Measurements from ENCODE around the gene INO80C.
A peak's percentile ranks its signal among the peaks of the same experiment; 100 is the strongest.
"Not testable (repeated sequence)": the region's sequence is repeated elsewhere in the genome, so short reads cannot be mapped to it uniquely, and the experiment has no call there.

The INO80C gene

GRCh38 chr18:35489281-35489680 lies 8.5 kb downstream of the INO80C start:
- not testable (repeated sequence) for DNase-seq (ENCODE audit: low spot score)

- not testable (repeated sequence) for DNase-seq (ENCODE audit: low spot score)
Measured at GRCh38 chr18:35488396-35488795, 9.4 kb downstream of the INO80C start.

GRCh38 chr18:35487525-35487924 lies 10.2 kb downstream of the INO80C start:
- not testable (repeated sequence) for DNase-seq (ENCODE audit: low spot score)

- DNase-seq (ENCODE audit: low spot score): no peak
Measured at GRCh38 chr18:35485852-35486251, 11.9 kb downstream of the INO80C start.

- no peak for DNase-seq (ENCODE audit: low spot score)
Measured at GRCh38 chr18:35484034-35484433, 13.7 kb downstream of the INO80C start.

GRCh38 chr18:35481960-35482366 lies 15.8 kb downstream of the INO80C start:
- DNase-seq (ENCODE audit: low spot score): no peak

- DNase-seq (ENCODE audit: low spot score): no peak
Measured at GRCh38 chr18:35479911-35480586, 17.7 kb downstream of the INO80C start.

- DNase-seq (ENCODE audit: low spot score): no peak
Measured at GRCh38 chr18:35478520-35479435, 19.0 kb downstream of the INO80C start.

GRCh38 chr18:35477974-35478373 lies 19.8 kb downstream of the INO80C start:
- no peak for DNase-seq (ENCODE audit: low spot score)

- DNase-seq (ENCODE audit: low spot score): no peak
Measured at GRCh38 chr18:35477497-35477896, 20.3 kb downstream of the INO80C start.

- no peak for DNase-seq (ENCODE audit: low spot score)
Measured at GRCh38 chr18:35474884-35475283, 22.9 kb downstream of the INO80C start.

GRCh38 chr18:35473562-35473961 lies 24.2 kb downstream of the INO80C start:
- DNase-seq (ENCODE audit: low spot score): no peak

GRCh38 chr18:35470435-35470834 lies 27.3 kb downstream of the INO80C start:
- no peak for DNase-seq (ENCODE audit: low spot score)

GRCh38 chr18:35469725-35470124 lies 28.0 kb downstream of the INO80C start:
- DNase-seq (ENCODE audit: low spot score): no peak

GRCh38 chr18:35468711-35469110 lies 29.0 kb downstream of the INO80C start:
- no peak for DNase-seq (ENCODE audit: low spot score)

GRCh38 chr18:35467624-35468016 lies 30.1 kb downstream of the INO80C start:
- DNase-seq (ENCODE audit: low spot score): peak; percentile 73

GRCh38 chr18:35466815-35467623 lies 30.7 kb downstream of the INO80C start:
- DNase-seq (ENCODE audit: low spot score): peak; percentile 15

- DNase-seq (ENCODE audit: low spot score): peak; percentile 16
Measured at GRCh38 chr18:35466334-35466733, 31.4 kb downstream of the INO80C start.

- DNase-seq (ENCODE audit: low spot score): no peak
Measured at GRCh38 chr18:35465329-35465728, 32.4 kb downstream of the INO80C start.

GRCh38 chr18:35464831-35465279 lies 32.9 kb downstream of the INO80C start:
- DNase-seq (ENCODE audit: low spot score): no peak

GRCh38 chr18:35463827-35464226 lies 33.9 kb downstream of the INO80C start:
- DNase-seq (ENCODE audit: low spot score): no peak

GRCh38 chr18:35463050-35463449 lies 34.7 kb downstream of the INO80C start:
- no peak for DNase-seq (ENCODE audit: low spot score)
